ENCODE results near the gene GRIK4. TPM values are rescaled to one million over a fixed set of nuclear protein-coding genes. Genes with fewer than 3 reads are reported as not detected.
"Not testable (repeated sequence)": the region's sequence is repeated elsewhere in the genome, so short reads cannot be mapped to it uniquely, and the experiment has no call there.

GRIK4 gene
- total and polyA plus RNA-seq, 7 donors = 0.04 to 0.11 (median 0.04) TPM; not detected in 4

GRCh38 chr11:120756931-120757330 is 245.4 kb downstream of the GRIK4 start:
- Histone ChIP-seq H3K36me3 (ENCODE audit: insufficient read depth in 1 of 2, low read depth in 1 of 2) (no peaks in the 10 kb centered on the region), H3K9me3 (no peaks in the 10 kb centered on the region), H3K4me1 (no peaks in the 10 kb centered on the region), H3K27me3 (ENCODE audit: insufficient read depth in 3 of 3, low read length in 2 of 3) (no peaks in the 10 kb centered on the region), H3K4me3 (no peak overlapping the region), H3K27ac (no peak overlapping the region)
- no peak for TF ChIP-seq CTCF (IDR thresholded peaks at IDR 0.05)
- ATAC-seq (no peak), DNase-seq (no peak)
- 69 to 79% (median 77%) methylated on average over 3 of the region's 3 CpGs for WGBS, 3 donors
- intact Hi-C loops (cut with DNase I) = no loop called here

- Histone ChIP-seq H3K4me3 (no peak overlapping the region), H3K27me3 (ENCODE audit: insufficient read depth in 3 of 3, low read length in 2 of 3) (no peaks in the 10 kb centered on the region), H3K36me3 (ENCODE audit: insufficient read depth in 1 of 2, low read depth in 1 of 2) (no peaks in the 10 kb centered on the region), H3K27ac (no peak overlapping the region), H3K4me1 (no peaks in the 10 kb centered on the region), H3K9me3 (no peaks in the 10 kb centered on the region)
- DNase-seq = no peak
- no peak for TF ChIP-seq CTCF (IDR thresholded peaks at IDR 0.05)
- intact Hi-C loops (cut with DNase I) = no loop called here
- 48 to 66% (median 52%) methylated on average over 2 of the region's 2 CpGs for whole genome bisulfite sequencing, 3 donors
- no peak for ATAC-seq
Observed at GRCh38 chr11:120759046-120759445, 247.5 kb downstream of the GRIK4 start.

GRCh38 chr11:120765710-120766109 is 254.2 kb downstream of the GRIK4 start:
- H3K36me3 ChIP-seq (ENCODE audit: insufficient read depth in 1 of 2, low read depth in 1 of 2); H3K27me3 ChIP-seq (ENCODE audit: insufficient read depth in 3 of 3, low read length in 2 of 3); H3K27ac ChIP-seq; H3K9me3 ChIP-seq; DNase-seq; H3K4me3 ChIP-seq; H3K4me1 ChIP-seq; ATAC-seq; intact Hi-C loops (cut with DNase I): not testable (repeated sequence)
- 55 to 81% (median 80%) methylated on average over 1 to 2 of the region's 2 CpGs for WGBS, 3 donors

- H3K4me1 ChIP-seq = no peaks in the 10 kb centered on the region
- intact Hi-C loops (cut with DNase I) = no loop called here
- peaks cover 0 to 1% (median 0%) of the 10 kb centered on the region in 3 donors for H3K27me3 ChIP-seq (ENCODE audit: insufficient read depth in 3 of 3, low read length in 2 of 3)
- WGBS, 3 donors = 73 to 80% (median 78%) methylated on average over 7 of the region's 7 CpGs
- H3K27ac ChIP-seq = no peak overlapping the region
- no peak for ATAC-seq
- peaks cover 3% of the 10 kb centered on the region for H3K9me3 ChIP-seq
- no peak overlapping the region for H3K4me3 ChIP-seq
- DNase-seq = no peak
- H3K36me3 ChIP-seq (ENCODE audit: insufficient read depth in 1 of 2, low read depth in 1 of 2) = no peaks in the 10 kb centered on the region
- TF ChIP-seq CTCF (IDR thresholded peaks at IDR 0.05) = no peak
Observed at GRCh38 chr11:120766318-120766717, 254.8 kb downstream of the GRIK4 start.

- Histone ChIP-seq H3K36me3 (ENCODE audit: insufficient read depth in 1 of 2, low read depth in 1 of 2) (no peaks in the 10 kb centered on the region), H3K4me3 (no peak overlapping the region), H3K27ac (no peak overlapping the region), H3K9me3 (peaks cover 3% of the 10 kb centered on the region), H3K27me3 (ENCODE audit: insufficient read depth in 3 of 3, low read length in 2 of 3) (peaks cover 0 to 4% (median 0%) of the 10 kb centered on the region in 3 donors), H3K4me1 (no peaks in the 10 kb centered on the region)
- TF ChIP-seq CTCF (IDR thresholded peaks at IDR 0.05) = no peak
- DNase-seq (no peak), ATAC-seq (no peak)
- WGBS, 3 donors = 64 to 69% (median 67%) methylated on average over 2 of the region's 2 CpGs
- intact Hi-C loops (cut with DNase I) = no loop called here
Observed at GRCh38 chr11:120768949-120769348, 257.4 kb downstream of the GRIK4 start.
